H1 (cell line): ENCODE results near the gene RARB. TPM values are rescaled to one million over a fixed set of nuclear protein-coding genes. Genes with fewer than 3 reads are reported as not detected.

Experiments used
- CTCF ChIA-PET: fragments of 300-600 bp; sonication (Branson Sonifier 250); formaldehyde crosslinking; loops from one replicate; lab custom pipeline; 2021; ENCODE audit not compliant: partially characterized antibody; lab: Charles Lee
- POLR2A ChIA-PET: fragments of 300-600 bp; sonication (Branson Sonifier 250); formaldehyde crosslinking; loops from one replicate; lab custom pipeline; 2021; ENCODE audit warnings: inconsistent platforms; ENCODE audit not compliant: partially characterized antibody; lab: Charles Lee
- DNase-seq, 2 experiments: peaks; one replicate each; pipeline versions ENCODE4 v3.0.0 to v3.0.0-alpha.2; 2010 to 2022; ENCODE audit warnings: low spot score in 2 of 2, low read depth in 1 of 2, mixed read lengths in 1 of 2
- FAIRE-seq: peaks from 2 replicates; lab custom pipeline; 2011; peaks lifted over from hg19 to GRCh38; lab: Jason Lieb, UNC
- H2AFZ ChIP-seq: 2 replicates; pipeline ENCODE4 v1.8.1; 2012; ENCODE audit warnings: low read length, inconsistent platforms
- H2AK5ac ChIP-seq: 2 replicates; pipeline ENCODE4 v1.6.1; 2013; ENCODE audit warnings: low read depth, low read length
- H2BK120ac ChIP-seq: replicated peaks from 2 replicates; pipeline ENCODE3; 2013; ENCODE audit warnings: low read depth, low read length, inconsistent platforms
- H2BK12ac ChIP-seq: 2 replicates; pipeline ENCODE4 v1.6.1; 2013; ENCODE audit warnings: low read depth, low read length
- H2BK15ac ChIP-seq: 2 replicates; pipeline ENCODE4 v1.6.1; 2013; ENCODE audit warnings: low read length
- H2BK20ac ChIP-seq: 2 replicates; pipeline ENCODE4 v1.6.1; 2013; ENCODE audit warnings: low read length
- H2BK5ac ChIP-seq: 2 replicates; pipeline ENCODE4 v1.6.1; 2013; ENCODE audit warnings: low read depth, low read length
- H3K14ac ChIP-seq: 2 replicates; pipeline ENCODE4 v1.6.1; 2013; ENCODE audit warnings: inconsistent platforms; ENCODE audit not compliant: insufficient read length
- H3K18ac ChIP-seq: 2 replicates; pipeline ENCODE4 v1.6.1; 2013; ENCODE audit warnings: low read length; ENCODE audit errors: extremely low read depth
- H3K23ac ChIP-seq: 2 replicates; pipeline ENCODE4 v1.6.1; 2013; ENCODE audit warnings: inconsistent platforms; ENCODE audit not compliant: insufficient read length
- H3K23me2 ChIP-seq: 2 replicates; pipeline ENCODE4 v1.6.1; 2013; ENCODE audit warnings: low read depth, low read length
- H3K27ac ChIP-seq: 2 replicates; pipeline ENCODE4 v1.6.1; 2011; ENCODE audit warnings: low read depth, low read length, inconsistent platforms
- H3K27me3 ChIP-seq, 4 experiments: replicated peaks in 1 of 4; 1 replicate in 1 of 4; 2 replicates in 3 of 4; pipeline versions ENCODE4 v1.6.1 to v1.8.1; 2011 to 2013; ENCODE audit warnings: low read length in 3 of 4, mild to moderate bottlenecking in 3 of 4, inconsistent platforms in 2 of 4, mixed read lengths in 2 of 4, moderate library complexity in 1 of 4; ENCODE audit not compliant: control insufficient read depth in 3 of 4, insufficient read depth in 3 of 4; ENCODE audit errors: extremely low read depth in 1 of 4
- H3K36me3 ChIP-seq, 4 experiments: 2 replicates each; pipeline versions ENCODE4 v1.6.1 to v1.8.1; 2011 to 2013; ENCODE audit warnings: mild to moderate bottlenecking in 4 of 4, low read length in 3 of 4, moderate library complexity in 2 of 4, control low read depth in 1 of 4, inconsistent platforms in 1 of 4; ENCODE audit not compliant: insufficient read depth in 4 of 4, control insufficient read depth in 2 of 4
- H3K4ac ChIP-seq: replicated peaks from 2 replicates; pipeline ENCODE3; 2013; ENCODE audit warnings: low read length, low read depth, mixed read lengths, inconsistent platforms; ENCODE audit not compliant: insufficient read length
- H3K4me1 ChIP-seq, 4 experiments: replicated peaks in 1 of 4; 1 replicate in 1 of 4; 2 replicates in 3 of 4; pipeline versions ENCODE4 v1.6.1 to v1.8.1; 2011 to 2013; ENCODE audit warnings: low read length in 3 of 4, inconsistent platforms in 2 of 4, mixed read lengths in 1 of 4; ENCODE audit not compliant: insufficient read depth in 4 of 4, control insufficient read depth in 3 of 4
- H3K4me2 ChIP-seq, 2 experiments: 2 replicates each; pipeline versions ENCODE4 v1.6.1 to v1.8.1; 2011 to 2013; ENCODE audit warnings: low read depth in 2 of 2, low read length in 2 of 2, control low read depth in 1 of 2, inconsistent platforms in 1 of 2, mild to moderate bottlenecking in 1 of 2; ENCODE audit not compliant: insufficient read depth in 1 of 2
- H3K4me3 ChIP-seq, 4 experiments: fragments of 200-600, 300-600 bp in 1 of 4; sonication (generic), shearing (Covaris generic), sonication (Bioruptor Twin) in 1 of 4; 2 replicates each; pipeline versions ENCODE4 v1.5.1 to v1.8.1; 2011 to 2016; ENCODE audit warnings: low read length in 4 of 4, low read depth in 3 of 4, control low read depth in 2 of 4, inconsistent platforms in 2 of 4, mild to moderate bottlenecking in 2 of 4, mixed read lengths in 1 of 4, moderate library complexity in 1 of 4; ENCODE audit not compliant: insufficient read depth in 2 of 4; ENCODE audit errors: extremely low read depth in 1 of 4
- H3K56ac ChIP-seq: replicated peaks from 2 replicates; pipeline ENCODE3; 2013; ENCODE audit warnings: low read depth, mild to moderate bottlenecking, mixed read lengths, low read length, inconsistent platforms; ENCODE audit not compliant: insufficient read length
- H3K79me1 ChIP-seq: 2 replicates; pipeline ENCODE4 v1.6.1; 2013; ENCODE audit warnings: low read depth, low read length, control low read depth
- H3K79me2 ChIP-seq, 2 experiments: 2 replicates each; pipeline versions ENCODE4 v1.6.1 to v1.8.1; 2012 to 2013; ENCODE audit warnings: low read length in 2 of 2, mild to moderate bottlenecking in 2 of 2, inconsistent platforms in 1 of 2; ENCODE audit not compliant: insufficient read depth in 2 of 2, control insufficient read depth in 1 of 2
- H3K9ac ChIP-seq, 4 experiments: replicated peaks in 1 of 4; 1 replicate in 1 of 4; 2 replicates in 3 of 4; pipeline versions ENCODE4 v1.6.1 to v1.8.1; 2011 to 2013; ENCODE audit warnings: low read depth in 3 of 4, low read length in 3 of 4, control low read depth in 2 of 4, mild to moderate bottlenecking in 2 of 4, moderate library complexity in 2 of 4, inconsistent platforms in 1 of 4; ENCODE audit errors: extremely low read depth in 1 of 4
- H3K9me3 ChIP-seq, 2 experiments: 2 replicates each; pipeline versions ENCODE4 v1.6.1 to v1.8.1; 2012 to 2013; ENCODE audit warnings: mild to moderate bottlenecking in 2 of 2, moderate library complexity in 2 of 2, control low read depth in 1 of 2, inconsistent platforms in 1 of 2, low read depth in 1 of 2, low read length in 1 of 2, mixed read lengths in 1 of 2; ENCODE audit not compliant: insufficient read depth in 2 of 2
- H4K20me1 ChIP-seq, 2 experiments: replicated peaks in 1 of 2; 2 replicates each; pipeline versions ENCODE3 to v1.8.1; 2011 to 2013; ENCODE audit warnings: inconsistent platforms in 2 of 2, low read length in 2 of 2, mild to moderate bottlenecking in 1 of 2; ENCODE audit not compliant: insufficient read depth in 2 of 2, control insufficient read depth in 1 of 2
- H4K5ac ChIP-seq: 2 replicates; pipeline ENCODE4 v1.6.1; 2013; ENCODE audit warnings: low read length, low read depth, mixed read lengths, inconsistent platforms; ENCODE audit not compliant: insufficient read length
- H4K8ac ChIP-seq: 2 replicates; pipeline ENCODE4 v1.8.0; 2013; ENCODE audit warnings: mild to moderate bottlenecking, moderate library complexity, low read length, inconsistent platforms; ENCODE audit not compliant: insufficient read depth; ENCODE audit errors: extremely low read depth
- H4K91ac ChIP-seq: replicated peaks from 2 replicates; pipeline ENCODE3; 2013; ENCODE audit warnings: low read length, mixed read lengths, inconsistent platforms; ENCODE audit not compliant: insufficient read length
- ATF2 ChIP-seq: IDR thresholded peaks from 2 replicates; pipeline ENCODE4 v1.6.1; 2012; ENCODE audit warnings: low read length, inconsistent platforms
- BACH1 ChIP-seq: IDR thresholded peaks from 2 replicates; pipeline ENCODE4 v1.6.1; 2012; ENCODE audit warnings: low read length, improper control_type of control experiment
- POU5F1 ChIP-seq: IDR thresholded peaks from 2 replicates; pipeline ENCODE4 v1.6.1; 2011; ENCODE audit warnings: low read depth, mild to moderate bottlenecking, low read length, moderate library complexity
- RAD21 ChIP-seq, 2 experiments: IDR thresholded peaks in 1 of 2; conservative IDR thresholded peaks in 1 of 2; 2 replicates each; pipeline ENCODE4 v1.6.1; 2011; ENCODE audit warnings: low read depth in 2 of 2, low read length in 2 of 2, improper control_type of control experiment in 1 of 2, inconsistent platforms in 1 of 2, mild to moderate bottlenecking in 1 of 2, moderate library complexity in 1 of 2
- SAP30 ChIP-seq: fragments of 300-600 bp; sonication (generic); IDR thresholded peaks from 2 replicates; pipeline ENCODE4 v1.7.1; 2012; ENCODE audit warnings: low read length, moderate library complexity, mild to moderate bottlenecking, inconsistent platforms; ENCODE audit not compliant: insufficient read depth, insufficient replicate concordance
- WGBS, 2 experiments: shearing (Covaris generic) in 1 of 2; methylation state at CpG; one replicate each; pipeline versions ENCODE4 v1.1.6 to v1.1.7; 2013 to 2015; ENCODE audit warnings: low lambda C conversion rate in 2 of 2, mixed read lengths in 2 of 2, inconsistent platforms in 1 of 2, low coverage in 1 of 2, missing lambda C conversion rate in 1 of 2; ENCODE audit not compliant: insufficient replicate concordance in 2 of 2, insufficient coverage in 1 of 2, insufficient read length in 1 of 2; ENCODE audit errors: extremely low coverage in 1 of 2, missing lambda C conversion rate in 1 of 2; 5-methylcytosine and 5-hydroxymethylcytosine counted together
- polyA plus RNA-seq, 7 experiments: library from polyadenylated mRNA; depleted of rRNA in 3 of 7; stranded (reverse) in 5 of 7; unstranded in 2 of 7; fragments of >200 nt in 5 of 7; fragments of 200-250 nt in 2 of 7; gene quantifications; 1 replicate in 5 of 7; 2 replicates in 1 of 7; 4 replicates in 1 of 7; pipeline versions ENCODE4 v1.2.1 to v1.2.3, GENCODE V29; 2011 to 2013; ENCODE audit warnings: missing spikeins in 2 of 7, mixed read lengths in 2 of 7
- total RNA-seq: library from RNA; stranded (reverse); fragmentation: NEBNext Ultra II Directional; extraction: Animal tissue kit (Norgen Biotek cat#: 25700); gene quantifications from 2 replicates; pipeline ENCODE4 v1.2.1, GENCODE V29; 2021
- TF ChIP-seq, protein P1 (sequence below), 3 experiments: IDR thresholded peaks; 1 replicate in 2 of 3; 2 replicates in 1 of 3; pipeline versions ENCODE4 v1.5.1 to v1.6.1; 2011; ENCODE audit warnings: low read length in 3 of 3, mild to moderate bottlenecking in 3 of 3, inconsistent platforms in 2 of 3, low read depth in 1 of 3, moderate library complexity in 1 of 3; ENCODE audit not compliant: insufficient read depth in 1 of 3; ENCODE audit errors: control extremely low read depth in 1 of 3

Gene RARB
- total and polyA plus RNA-seq, 2 of the 8 experiments (the other 6 are each of a cell fraction or from before 2014, with no cell fraction given): 0.15 to 0.22 TPM

- Histone ChIP-seq H3K27me3 (no peaks in the 10 kb centered on the region), H3K4ac (no peak overlapping the region), H3K79me1 (no peaks in the 10 kb centered on the region), H2AK5ac (no peak overlapping the region), H4K5ac (no peak overlapping the region), H3K18ac (no peak overlapping the region), H3K79me2 (no peaks in the 10 kb centered on the region), H3K9me3 (no peaks in the 10 kb centered on the region), H3K9ac (no peak overlapping the region), H3K4me3 (no peak overlapping the region), H3K36me3 (no peaks in the 10 kb centered on the region), H4K91ac (no peak overlapping the region), H3K56ac (no peak overlapping the region), H3K23ac (no peak overlapping the region), H4K20me1 (no peaks in the 10 kb centered on the region), H3K14ac (no peak overlapping the region), H2BK120ac (no peak overlapping the region), H2AFZ (no peak overlapping the region), H3K4me2 (no peak overlapping the region), H4K8ac (no peak overlapping the region), H2BK20ac (no peak overlapping the region), H3K4me1 (no peaks in the 10 kb centered on the region; a peak in 1 of 7 replicates), H2BK5ac (no peak overlapping the region), H2BK15ac (no peak overlapping the region), H3K27ac (no peak overlapping the region), H2BK12ac (no peak overlapping the region), H3K23me2 (no peaks in the 10 kb centered on the region)
- POLR2A ChIA-PET: no interaction called here
- CTCF ChIA-PET: interaction anchor here (0.6 to 2.4 kb wide), 5 partner anchors 14 to 224 kb away, joined by 3 to 7 read pairs (median 4); no protein-coding TSS in a partner anchor
- DNase-seq (no peak), FAIRE-seq (no peak)
- WGBS, 2 experiments: 92% methylated on average over 1 of the region's 1 CpG; no CpG with 5 or more reads in 1 of the 2 experiments
- TF ChIP-seq POU5F1 (no peak), ATF2 (no peak), RAD21 (IDR thresholded peaks at IDR 0.05 in 1 of 2, conservative IDR thresholded peaks at IDR 0.05 in 1 of 2; ENCODE audit: low read depth in 2 of 2, low read length in 2 of 2) (peak in 1 of 2 experiments; percentile 43; a peak in 2 of 4 replicates), BACH1 (no peak), SAP30 (no peak)
- TF ChIP-seq, protein P1, sequence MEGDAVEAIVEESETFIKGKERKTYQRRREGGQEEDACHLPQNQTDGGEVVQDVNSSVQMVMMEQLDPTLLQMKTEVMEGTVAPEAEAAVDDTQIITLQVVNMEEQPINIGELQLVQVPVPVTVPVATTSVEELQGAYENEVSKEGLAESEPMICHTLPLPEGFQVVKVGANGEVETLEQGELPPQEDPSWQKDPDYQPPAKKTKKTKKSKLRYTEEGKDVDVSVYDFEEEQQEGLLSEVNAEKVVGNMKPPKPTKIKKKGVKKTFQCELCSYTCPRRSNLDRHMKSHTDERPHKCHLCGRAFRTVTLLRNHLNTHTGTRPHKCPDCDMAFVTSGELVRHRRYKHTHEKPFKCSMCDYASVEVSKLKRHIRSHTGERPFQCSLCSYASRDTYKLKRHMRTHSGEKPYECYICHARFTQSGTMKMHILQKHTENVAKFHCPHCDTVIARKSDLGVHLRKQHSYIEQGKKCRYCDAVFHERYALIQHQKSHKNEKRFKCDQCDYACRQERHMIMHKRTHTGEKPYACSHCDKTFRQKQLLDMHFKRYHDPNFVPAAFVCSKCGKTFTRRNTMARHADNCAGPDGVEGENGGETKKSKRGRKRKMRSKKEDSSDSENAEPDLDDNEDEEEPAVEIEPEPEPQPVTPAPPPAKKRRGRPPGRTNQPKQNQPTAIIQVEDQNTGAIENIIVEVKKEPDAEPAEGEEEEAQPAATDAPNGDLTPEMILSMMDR (IDR thresholded peaks at IDR 0.05; ENCODE audit: control extremely low read depth in 1 of 3, insufficient read depth in 1 of 3, low read depth in 1 of 3, low read length in 3 of 3): peak in 2 of 3 experiments; percentile 29 to 31; a peak in 2 of 4 replicates
Observed at GRCh38 chr3:25502233-25502632, 74.2 kb downstream of the RARB start.
